Body of pancreas (tissue), 4 donors: ENCODE results near the gene ZNF200.

Experiments used
- CTCF ChIP-seq, 7 experiments: fragments of 450-650 bp in 4 of 7; fragments of 200-600 bp in 3 of 7; sonication (generic) in 3 of 7; IDR thresholded peaks; one replicate each; pipeline ENCODE4 v1.5.1; 2016 to 2019; ENCODE audit warnings: antibody characterized with exemption in 7 of 7
- POLR2A ChIP-seq, 3 donors: fragments of 450-650 bp; IDR thresholded peaks; one replicate each; pipeline ENCODE4 v1.6.1; 2016; ENCODE audit warnings: antibody characterized with exemption in 3 of 3, mild to moderate bottlenecking in 2 of 3

GRCh38 chr16:3235856-3236669 lies 1.1 kb upstream of the ZNF200 start:
- TF ChIP-seq POLR2A (IDR thresholded peaks at IDR 0.05) (no peak), CTCF (IDR thresholded peaks at IDR 0.05) (no peak)
